Measurements from ENCODE around the gene NACC2. TPM values are rescaled to one million over a fixed set of nuclear protein-coding genes. Genes with fewer than 3 reads are reported as not detected.

The NACC2 gene
- total and polyA plus RNA-seq, 10 of the 15 experiments (the other 5 are each of a cell fraction or from before 2014, with no cell fraction given): 0.66 to 14.7 (median 3.5) TPM

GRCh38 chr9:136052991-136053756 lies 41.9 kb downstream of the NACC2 start:
- ATAC-seq: no peak
- no peak for FAIRE-seq
- no peaks in the 10 kb centered on the region for H3K79me2 ChIP-seq (ENCODE audit: control insufficient read depth, insufficient read depth, low read length)
- intact Hi-C loops (cut with micrococcal nuclease; ENCODE audit: unreplicated experiment) (no loop called here), in situ Hi-C loops (cut with MboI) (no loop called here)
- H3K36me3 ChIP-seq (ENCODE audit: control insufficient read depth in 2 of 2, insufficient read depth in 2 of 2, low read length in 1 of 2): peaks cover 0 to 4% of the 10 kb centered on the region in 2 experiments; a peak in 2 of 4 replicates
- TF ChIP-seq MYC (IDR thresholded peaks at IDR 0.05; ENCODE audit: insufficient read depth, insufficient read length, insufficient replicate concordance, low read length, severe bottlenecking) (no peak), RB1 (IDR thresholded peaks at IDR 0.05; ENCODE audit: borderline replicate concordance) (no peak), ZNF207 (IDR thresholded peaks at IDR 0.05; ENCODE audit: borderline replicate concordance) (no peak), RAD51 (IDR thresholded peaks at IDR 0.05) (no peak), STAT1 (conservative IDR thresholded peaks at IDR 0.05) (no peak), TCF7 (IDR thresholded peaks at IDR 0.05; ENCODE audit: borderline replicate concordance) (no peak), SPI1 (IDR thresholded peaks at IDR 0.05; ENCODE audit: borderline replicate concordance, insufficient read depth, low read depth, low read length) (no peak)
- no peak overlapping the region for H3K4me3 ChIP-seq
- peaks cover 4% of the 10 kb centered on the region; the same call in 1 of the 2 replicates for H4K20me1 ChIP-seq (ENCODE audit: control insufficient read depth, insufficient read depth)
- RAD21 ChIA-PET (ENCODE audit: unreplicated experiment): no interaction called here
- H3K27ac ChIP-seq (ENCODE audit: control insufficient read depth, insufficient read depth): no peak overlapping the region
- H3K9ac ChIP-seq (ENCODE audit: control insufficient read depth, insufficient read depth, low read length): no peak overlapping the region
- BruUV-seq (replicated peaks): no TSS peak
- 54% methylated on average over 23 of the region's 23 CpGs for whole genome bisulfite sequencing (ENCODE audit: insufficient coverage, insufficient replicate concordance, low lambda C conversion rate, missing lambda C conversion rate)
- POLR2A ChIA-PET: no interaction called here
- no peaks in the 10 kb centered on the region for H3K27me3 ChIP-seq (replicated peaks in 1 of 2; ENCODE audit: control insufficient read depth in 2 of 2, insufficient read depth in 2 of 2, low read length in 1 of 2)
- DNase-seq (ENCODE audit: low read depth, low spot score): no peak
- H2AFZ ChIP-seq (ENCODE audit: control insufficient read depth, low read depth, low read length): no peak overlapping the region
- H3K9me3 ChIP-seq (replicated peaks; ENCODE audit: control insufficient read depth, insufficient read depth, low read length): no peaks in the 10 kb centered on the region
- SMC1A ChIA-PET (ENCODE audit: uncharacterized antibody, unreplicated experiment): no interaction called here
- H3K4me2 ChIP-seq (ENCODE audit: control insufficient read depth, insufficient read depth): no peak overlapping the region
- H3K4me1 ChIP-seq (ENCODE audit: control insufficient read depth, insufficient read depth, low read length): no peaks in the 10 kb centered on the region
- CTCF ChIA-PET: no interaction called here

- no peak for DNase-seq (ENCODE audit: low read depth, low spot score)
- no peak overlapping the region for H3K4me3 ChIP-seq
- no TSS peak for BruUV-seq (replicated peaks)
- no peak overlapping the region for H3K4me2 ChIP-seq (ENCODE audit: control insufficient read depth, insufficient read depth)
- H3K9me3 ChIP-seq (replicated peaks; ENCODE audit: control insufficient read depth, insufficient read depth, low read length): no peaks in the 10 kb centered on the region
- ChIA-PET POLR2A (no interaction called here), CTCF (no interaction called here), SMC1A (ENCODE audit: uncharacterized antibody, unreplicated experiment) (no interaction called here), RAD21 (ENCODE audit: unreplicated experiment) (interaction anchor here (0.6 kb wide), 1 partner anchor 54 kb away, joined by 3 read pairs; no protein-coding TSS in a partner anchor)
- no peak overlapping the region for H3K9ac ChIP-seq (ENCODE audit: control insufficient read depth, insufficient read depth, low read length)
- no peak overlapping the region for H3K27ac ChIP-seq (ENCODE audit: control insufficient read depth, insufficient read depth)
- intact Hi-C loops (cut with micrococcal nuclease; ENCODE audit: unreplicated experiment): no loop called here
- no peak for FAIRE-seq
- in situ Hi-C loops (cut with MboI): no loop called here
- H3K36me3 ChIP-seq (ENCODE audit: control insufficient read depth in 2 of 2, insufficient read depth in 2 of 2, low read length in 1 of 2): peaks cover 0 to 4% of the 10 kb centered on the region in 2 experiments; a peak in 2 of 4 replicates
- no peak overlapping the region for H2AFZ ChIP-seq (ENCODE audit: control insufficient read depth, low read depth, low read length)
- WGBS (ENCODE audit: insufficient coverage, insufficient replicate concordance, low lambda C conversion rate, missing lambda C conversion rate): 84% methylated on average over 11 of the region's 15 CpGs
- TF ChIP-seq HCFC1 (IDR thresholded peaks at IDR 0.05; ENCODE audit: low read length): no peak
- no peak for TF ChIP-seq TARDBP (IDR thresholded peaks at IDR 0.05; ENCODE audit: borderline replicate concordance)
- no peak for TF ChIP-seq MTA3 (IDR thresholded peaks at IDR 0.05; ENCODE audit: borderline replicate concordance, low read length)
- no peak for TF ChIP-seq GABPA (IDR thresholded peaks at IDR 0.05; ENCODE audit: low read depth)
- TF ChIP-seq SMARCA5 (IDR thresholded peaks at IDR 0.05): no peak
- TF ChIP-seq BHLHE40 (IDR thresholded peaks at IDR 0.05; ENCODE audit: borderline replicate concordance in 1 of 2, low read depth in 2 of 2, low read length in 1 of 2): no peak
- no peak for TF ChIP-seq TAF1 (IDR thresholded peaks at IDR 0.05; ENCODE audit: borderline replicate concordance, low read depth, low read length)
- no peak for TF ChIP-seq CHD2 (IDR thresholded peaks at IDR 0.05; ENCODE audit: borderline replicate concordance, low read depth, low read length)
- no peak for TF ChIP-seq ZNF622 (IDR thresholded peaks at IDR 0.05)
- TF ChIP-seq IRF4 (IDR thresholded peaks at IDR 0.05; ENCODE audit: low read depth, low read length): no peak
- TF ChIP-seq RAD21 (IDR thresholded peaks at IDR 0.05; ENCODE audit: insufficient read depth, low read depth, low read length): no peak
- TF ChIP-seq SIN3A (IDR thresholded peaks at IDR 0.05; ENCODE audit: low read depth, low read length): no peak
- no peak for TF ChIP-seq JUND (IDR thresholded peaks at IDR 0.05; ENCODE audit: low read depth, low read length)
- H4K20me1 ChIP-seq (ENCODE audit: control insufficient read depth, insufficient read depth): peaks cover 4% of the 10 kb centered on the region; the same call in 1 of the 2 replicates
- no peaks in the 10 kb centered on the region for H3K27me3 ChIP-seq (replicated peaks in 1 of 2; ENCODE audit: control insufficient read depth in 2 of 2, insufficient read depth in 2 of 2, low read length in 1 of 2)
- H3K4me1 ChIP-seq (ENCODE audit: control insufficient read depth, insufficient read depth, low read length): no peaks in the 10 kb centered on the region
- no peaks in the 10 kb centered on the region for H3K79me2 ChIP-seq (ENCODE audit: control insufficient read depth, insufficient read depth, low read length)
- ATAC-seq: no peak
Measured at GRCh38 chr9:136052472-136052880, 42.6 kb downstream of the NACC2 start.

All from GM12878 (cell line).